OCI-M2 (cell line): Measurements from ENCODE around the gene PELI3.
"Not testable (repeated sequence)": the region's sequence is repeated elsewhere in the genome, so short reads cannot be mapped to it uniquely, and the experiment has no call there.

ENCODE experiments used
- DNase-seq: peaks from one replicate; lab custom pipeline; 2025; ENCODE audit not compliant: unreplicated experiment; lab: John Stamatoyannopoulos, UW

The PELI3 gene

DNA sequence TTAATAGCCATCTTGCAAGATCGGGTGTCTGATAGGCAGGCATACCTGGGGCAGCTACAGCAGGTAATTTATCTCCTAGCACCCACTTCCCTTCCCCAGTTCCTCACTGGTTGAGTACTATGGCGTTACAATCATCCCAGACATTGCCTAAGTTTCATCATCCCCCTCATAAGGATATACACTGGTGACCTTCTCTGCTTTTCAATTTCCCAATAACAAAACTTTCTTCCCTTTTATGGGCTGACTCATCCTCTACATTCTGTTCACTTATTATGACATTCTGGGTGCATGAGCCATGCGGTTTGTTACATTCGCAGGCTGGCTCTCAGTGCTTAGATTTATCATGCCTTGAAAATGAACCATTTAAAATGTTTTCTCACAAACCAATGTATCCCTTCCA is 23.1 kb upstream of the PELI3 start:
- no peak for DNase-seq

DNA sequence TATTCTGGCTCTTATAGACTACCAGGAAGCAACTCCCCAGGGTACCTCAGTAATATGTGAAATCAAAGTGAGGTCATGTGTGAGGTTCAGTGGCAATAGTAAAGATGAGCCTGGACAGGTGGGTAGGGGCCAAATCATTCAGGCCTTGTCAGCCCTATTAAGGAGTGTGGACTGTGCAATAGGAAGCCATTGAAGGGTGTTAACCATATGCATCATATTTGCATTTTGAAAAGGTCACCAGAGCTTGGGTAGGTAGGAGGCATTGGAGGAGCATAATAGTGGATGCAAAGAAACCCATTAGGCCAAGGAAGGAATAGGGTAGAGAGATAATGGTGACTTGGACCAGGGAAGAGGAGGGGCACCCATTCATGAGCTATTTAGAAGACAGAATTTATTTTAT is 19.7 kb upstream of the PELI3 start:
- DNase-seq = no peak

DNA sequence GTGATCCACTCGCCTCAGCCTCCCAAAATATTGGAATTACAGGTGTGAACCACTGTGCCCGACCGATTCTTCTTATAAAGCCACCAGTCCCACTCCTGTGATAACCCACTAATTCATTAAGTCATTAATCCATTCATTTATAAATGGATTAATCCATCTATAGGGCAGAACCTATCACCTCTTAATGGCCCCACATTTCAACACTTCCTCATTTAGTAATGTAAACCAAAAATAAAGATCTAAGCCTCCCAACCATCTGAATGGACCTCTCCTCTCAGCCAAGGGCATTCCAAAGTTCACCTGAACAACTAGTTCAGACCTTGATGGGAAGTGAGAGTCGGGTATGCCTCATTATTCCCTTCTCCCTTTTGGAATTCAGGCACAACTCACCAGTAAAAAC is 18.2 kb upstream of the PELI3 start:
- DNase-seq = no peak

GRCh38 chr11:66450560-66450959 is 16.1 kb upstream of the PELI3 start:
- no peak for DNase-seq

DNA sequence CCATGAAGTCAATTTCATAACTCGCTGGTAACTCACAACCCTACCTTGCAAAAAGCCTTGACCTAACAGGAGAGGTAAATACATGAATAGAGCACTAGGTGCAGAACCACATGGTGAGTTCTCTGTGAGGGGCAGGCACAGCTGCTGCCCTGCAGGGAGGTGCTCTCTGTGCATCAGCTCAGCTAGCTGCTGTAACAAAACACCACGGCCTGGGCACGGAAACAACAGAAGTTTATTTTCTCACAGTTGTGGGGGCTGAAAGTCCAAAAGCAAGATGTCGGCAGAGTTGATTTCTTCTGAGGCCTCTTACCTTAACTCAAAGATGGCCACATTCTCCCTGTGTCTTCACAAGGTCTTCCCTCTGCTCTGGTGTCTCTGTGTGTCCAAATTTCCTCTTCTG is 15.0 kb upstream of the PELI3 start:
- no peak for DNase-seq

GRCh38 chr11:66454247-66454646 is 12.5 kb upstream of the PELI3 start:
- DNase-seq = no peak

GRCh38 chr11:66454828-66455227 is 11.9 kb upstream of the PELI3 start:
- DNase-seq = no peak

DNA sequence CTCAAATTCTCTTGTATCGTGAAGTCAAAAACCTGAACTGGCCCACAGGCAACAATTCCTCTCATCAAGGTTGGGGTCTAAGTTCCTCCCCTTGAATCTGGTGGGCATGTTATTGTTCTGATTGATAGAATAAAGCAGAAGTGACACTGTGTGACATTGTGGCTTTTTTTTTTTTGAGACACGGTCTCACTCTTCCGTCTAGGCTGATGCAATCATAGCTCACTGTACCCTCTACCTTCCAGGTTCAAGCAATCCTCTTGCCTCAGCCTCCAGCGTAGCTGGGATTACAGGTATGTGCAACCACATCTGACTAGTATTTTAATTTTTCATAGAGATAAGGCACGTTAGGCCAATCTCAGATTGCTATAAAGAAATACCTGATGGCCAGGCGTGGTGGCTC is 8.9 kb upstream of the PELI3 start:
- DNase-seq = no peak

- no peak for DNase-seq
Measured at GRCh38 chr11:66459138-66459778, 7.4 kb upstream of the PELI3 start.

- DNase-seq = no peak
Measured at GRCh38 chr11:66462010-66462409, 4.7 kb upstream of the PELI3 start.

GRCh38 chr11:66462911-66463310 is 3.8 kb upstream of the PELI3 start:
- DNase-seq = no peak

DNA sequence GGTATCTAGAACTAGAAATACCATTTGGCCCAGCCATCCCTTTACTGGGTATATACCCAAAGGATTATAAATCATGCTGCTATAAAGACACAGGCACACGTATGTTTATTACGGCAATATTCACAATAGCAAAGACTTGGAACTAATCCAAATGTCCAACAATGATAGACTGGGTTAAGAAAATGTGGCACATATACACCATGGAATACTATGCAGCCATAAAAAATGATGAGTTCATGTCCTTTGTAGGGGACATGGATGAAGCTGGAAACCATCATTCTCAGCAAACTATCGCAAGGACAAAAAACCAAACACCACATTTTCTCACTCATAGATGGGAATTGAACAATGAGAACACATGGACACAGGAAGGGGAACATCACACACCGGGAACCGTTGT is 2.6 kb upstream of the PELI3 start:
- not testable (repeated sequence) for DNase-seq

GRCh38 chr11:66464916-66465315 is 1.8 kb upstream of the PELI3 start:
- no peak for DNase-seq

- DNase-seq = no peak
Measured at GRCh38 chr11:66465373-66466224, 1.1 kb upstream of the PELI3 start.

- no peak for DNase-seq
Measured at GRCh38 chr11:66467034-66467659, 442 bp downstream of the PELI3 start.

DNA sequence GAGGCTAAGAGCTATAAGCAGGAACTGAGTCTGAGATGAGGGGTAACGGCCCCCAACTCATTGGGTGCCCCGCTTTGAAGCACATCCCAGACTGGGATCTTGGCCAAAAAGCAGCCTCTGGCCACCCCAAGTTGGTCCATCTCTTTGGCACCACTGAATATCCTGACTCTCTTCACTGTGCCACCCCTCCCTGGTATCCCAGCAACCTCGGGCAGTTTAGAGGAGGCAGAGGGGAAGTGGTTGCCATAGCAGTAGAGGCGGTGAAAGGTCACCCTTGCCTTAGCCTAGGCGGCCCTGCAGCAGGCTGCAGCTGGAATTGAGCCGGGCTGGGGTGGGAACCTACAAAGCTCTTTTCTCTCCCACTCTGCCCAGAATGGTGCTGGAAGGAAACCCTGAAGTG is 1.1 kb downstream of the PELI3 start:
- DNase-seq = no peak

GRCh38 chr11:66468691-66469090 is 2.0 kb downstream of the PELI3 start:
- DNase-seq = no peak

GRCh38 chr11:66469441-66469840 is 2.7 kb downstream of the PELI3 start:
- no peak for DNase-seq

DNA sequence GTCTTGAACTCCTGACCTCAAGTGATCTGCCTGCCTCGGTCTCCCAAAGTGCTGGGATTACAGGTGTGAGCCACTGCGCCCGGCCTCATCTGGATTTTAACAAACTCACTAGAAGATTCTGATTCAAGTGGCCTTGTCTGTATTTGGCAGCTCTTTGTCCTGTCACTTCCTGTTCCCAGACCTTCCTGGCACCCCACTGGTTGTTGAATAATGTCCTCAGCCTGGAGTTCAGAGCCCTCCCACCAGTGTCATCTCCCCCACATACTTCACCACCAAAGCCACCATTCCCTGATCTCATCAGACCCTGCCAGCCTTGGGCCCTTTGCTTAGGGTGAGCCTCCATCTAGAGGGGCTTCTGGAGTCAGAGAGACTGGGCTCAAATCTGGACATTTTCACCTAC is 3.3 kb downstream of the PELI3 start:
- no peak for DNase-seq

- DNase-seq = no peak
Measured at GRCh38 chr11:66471142-66471541, 4.4 kb downstream of the PELI3 start.

GRCh38 chr11:66472054-66472453 is 5.3 kb downstream of the PELI3 start:
- DNase-seq = no peak

GRCh38 chr11:66473167-66473566 is 6.5 kb downstream of the PELI3 start:
- no peak for DNase-seq
